Spleen (tissue), 7 donors: ENCODE measurements around the gene SSTR5.

Experiments
- POLR2A ChIP-seq, 3 donors: fragments of 450-650 bp; IDR thresholded peaks; one replicate each; pipeline ENCODE4 v1.5.1; 2017; ENCODE audit warnings: antibody characterized with exemption in 3 of 3, mild to moderate bottlenecking in 1 of 3
- POLR2AphosphoS5 ChIP-seq, 3 donors: sonication (generic); formaldehyde crosslinking; IDR thresholded peaks; one replicate each; pipeline ENCODE4 v1.5.1; 2017; ENCODE audit warnings: antibody characterized with exemption in 3 of 3
- TF ChIP-seq, protein P1 (sequence below), 11 experiments: fragments of 200-600 bp in 7 of 11; fragments of 450-650 bp in 4 of 11; sonication (generic) in 4 of 11; IDR thresholded peaks in 8 of 11; conservative IDR thresholded peaks in 3 of 11; 1 replicate in 7 of 11; 2 replicates in 4 of 11; pipeline versions ENCODE4 v1.4.0 to v1.8.0; 2016 to 2021; ENCODE audit warnings: antibody characterized with exemption in 11 of 11, inconsistent platforms in 4 of 11, mild to moderate bottlenecking in 1 of 11
- donor health status: DM: no; HTN: no; CAD: no; lungs with moderate emphysema.
- donor health status: DM: no; HTN: no; CAD: no.
- donor health status: DM: no; HTN: no; CAD: no.

DNA sequence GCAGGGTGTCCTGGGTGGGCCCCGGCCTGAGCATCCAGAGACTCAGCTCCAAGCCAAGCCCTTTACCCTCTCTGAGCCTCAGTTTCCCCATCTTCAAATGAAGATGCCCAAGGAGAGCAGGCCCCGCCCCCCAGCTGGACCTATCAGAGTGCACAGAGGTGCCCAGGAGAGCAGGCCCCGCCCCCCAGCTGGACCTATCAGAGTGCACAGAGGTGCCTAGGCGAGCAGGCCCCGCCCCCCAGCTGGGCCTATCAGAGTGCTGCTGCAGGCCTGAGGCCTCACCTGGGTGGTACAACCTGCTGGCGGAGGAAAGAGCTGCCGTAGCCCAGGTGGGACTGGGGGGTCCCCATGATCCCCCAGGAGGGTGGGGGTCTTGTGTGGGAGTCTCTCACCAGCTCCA is 3.4 kb upstream of the SSTR5 start:
- TF ChIP-seq, protein P1, sequence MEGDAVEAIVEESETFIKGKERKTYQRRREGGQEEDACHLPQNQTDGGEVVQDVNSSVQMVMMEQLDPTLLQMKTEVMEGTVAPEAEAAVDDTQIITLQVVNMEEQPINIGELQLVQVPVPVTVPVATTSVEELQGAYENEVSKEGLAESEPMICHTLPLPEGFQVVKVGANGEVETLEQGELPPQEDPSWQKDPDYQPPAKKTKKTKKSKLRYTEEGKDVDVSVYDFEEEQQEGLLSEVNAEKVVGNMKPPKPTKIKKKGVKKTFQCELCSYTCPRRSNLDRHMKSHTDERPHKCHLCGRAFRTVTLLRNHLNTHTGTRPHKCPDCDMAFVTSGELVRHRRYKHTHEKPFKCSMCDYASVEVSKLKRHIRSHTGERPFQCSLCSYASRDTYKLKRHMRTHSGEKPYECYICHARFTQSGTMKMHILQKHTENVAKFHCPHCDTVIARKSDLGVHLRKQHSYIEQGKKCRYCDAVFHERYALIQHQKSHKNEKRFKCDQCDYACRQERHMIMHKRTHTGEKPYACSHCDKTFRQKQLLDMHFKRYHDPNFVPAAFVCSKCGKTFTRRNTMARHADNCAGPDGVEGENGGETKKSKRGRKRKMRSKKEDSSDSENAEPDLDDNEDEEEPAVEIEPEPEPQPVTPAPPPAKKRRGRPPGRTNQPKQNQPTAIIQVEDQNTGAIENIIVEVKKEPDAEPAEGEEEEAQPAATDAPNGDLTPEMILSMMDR (IDR thresholded peaks at IDR 0.05 in 8 of 11, conservative IDR thresholded peaks at IDR 0.05 in 3 of 11) = no peak
- TF ChIP-seq POLR2A (IDR thresholded peaks at IDR 0.05) (no peak), POLR2AphosphoS5 (IDR thresholded peaks at IDR 0.05) (no peak)
